WTC11 (cell line): ENCODE measurements around the gene SND1.

Experiments
- CTCF ChIP-seq: fragments of 200-600 bp; IDR thresholded peaks from 2 replicates; pipeline ENCODE4 v1.8.0; 2022; ENCODE audit warnings: antibody characterized with exemption
- MAX ChIP-seq: sonication (generic); formaldehyde crosslinking; IDR thresholded peaks from 2 replicates; pipeline ENCODE4 v1.8.0; 2022; ENCODE audit warnings: mild to moderate bottlenecking, missing genetic modification reagents
- USF1 ChIP-seq: sonication (generic); formaldehyde crosslinking; IDR thresholded peaks from 2 replicates; pipeline ENCODE4 v1.8.0; 2022; ENCODE audit warnings: mild to moderate bottlenecking, missing genetic modification reagents
- TF ChIP-seq, protein P1 (sequence below): sonication (generic); formaldehyde crosslinking; IDR thresholded peaks from 2 replicates; pipeline ENCODE4 v1.8.1; 2023; ENCODE audit warnings: mild to moderate bottlenecking, moderate library complexity, missing genetic modification reagents

DNA sequence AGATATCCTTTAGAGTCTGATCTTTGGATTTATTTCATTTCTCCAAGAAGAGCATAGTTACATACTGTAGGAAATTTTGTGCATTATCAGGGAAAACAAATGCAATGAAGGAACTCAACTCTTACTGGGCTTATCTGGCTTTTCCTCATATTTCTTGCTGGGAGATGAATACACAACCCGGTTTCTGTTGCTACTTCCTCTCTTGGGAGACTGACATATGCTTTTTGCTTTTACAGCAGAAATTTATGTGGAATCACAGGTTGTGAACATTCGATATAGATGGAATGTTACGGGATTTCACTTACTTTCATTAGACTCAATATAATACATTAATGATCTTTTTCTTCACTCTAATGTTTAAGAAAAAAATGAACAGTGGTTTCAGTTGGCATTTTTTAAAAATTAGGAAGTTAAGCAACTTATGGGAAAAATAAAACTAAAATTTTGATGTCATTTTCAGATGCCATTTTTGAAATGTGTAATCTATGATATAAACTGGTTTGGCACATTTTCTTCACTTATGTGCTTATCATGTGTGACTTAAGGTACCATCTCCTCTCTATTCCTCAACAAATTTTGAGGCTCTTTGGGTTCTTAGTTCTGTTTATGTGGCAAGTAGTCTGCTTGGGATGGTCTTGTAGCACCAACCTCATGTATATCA, 7.1 kb downstream of the SND1 start:
- TF ChIP-seq, protein P1, sequence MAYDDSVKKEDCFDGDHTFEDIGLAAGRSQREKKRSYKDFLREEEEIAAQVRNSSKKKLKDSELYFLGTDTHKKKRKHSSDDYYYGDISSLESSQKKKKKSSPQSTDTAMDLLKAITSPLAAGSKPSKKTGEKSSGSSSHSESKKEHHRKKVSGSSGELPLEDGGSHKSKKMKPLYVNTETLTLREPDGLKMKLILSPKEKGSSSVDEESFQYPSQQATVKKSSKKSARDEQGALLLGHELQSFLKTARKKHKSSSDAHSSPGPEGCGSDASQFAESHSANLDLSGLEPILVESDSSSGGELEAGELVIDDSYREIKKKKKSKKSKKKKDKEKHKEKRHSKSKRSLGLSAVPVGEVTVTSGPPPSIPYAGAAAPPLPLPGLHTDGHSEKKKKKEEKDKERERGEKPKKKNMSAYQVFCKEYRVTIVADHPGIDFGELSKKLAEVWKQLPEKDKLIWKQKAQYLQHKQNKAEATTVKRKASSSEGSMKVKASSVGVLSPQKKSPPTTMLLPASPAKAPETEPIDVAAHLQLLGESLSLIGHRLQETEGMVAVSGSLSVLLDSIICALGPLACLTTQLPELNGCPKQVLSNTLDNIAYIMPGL (CRISPR knock-in tag), result no peak
- TF ChIP-seq MAX (CRISPR knock-in tag) (no peak), CTCF (no peak), USF1 (CRISPR knock-in tag) (no peak)
